ENCODE data around the gene PRKAA1.

PRKAA1 gene

GRCh38 chr5:40798012-40798800, at the start of gene PRKAA1:
Gene PRKAA1, minus strand, starts transcription at chr5:40798374. Its CDS starts 185 bp downstream, at chr5:40798189.
- peak within 1 kb of the TSS; percentile 77 for H3K4me3 ChIP-seq (ENCODE audit: low read depth, low read length)

- H3K4me3 ChIP-seq (ENCODE audit: low read depth, low read length): no peak overlapping the region
Observed at GRCh38 chr5:40847525-40847924, 49.4 kb upstream of the PRKAA1 start.

- H3K4me3 ChIP-seq (ENCODE audit: low read depth, low read length): no peak overlapping the region
Observed at GRCh38 chr5:40846371-40846770, 48.2 kb upstream of the PRKAA1 start.

- H3K4me3 ChIP-seq (ENCODE audit: low read depth, low read length): no peak overlapping the region
Observed at GRCh38 chr5:40844565-40844964, 46.4 kb upstream of the PRKAA1 start.

- no peak overlapping the region for H3K4me3 ChIP-seq (ENCODE audit: low read depth, low read length)
Observed at GRCh38 chr5:40842351-40842750, 44.2 kb upstream of the PRKAA1 start.

GRCh38 chr5:40841068-40841805, 43.1 kb upstream of the PRKAA1 start, which contains the start of gene CARD6:
Gene CARD6, plus strand, starts transcription at chr5:40841367. Its CDS starts 16 bp downstream, at chr5:40841383.
- no peak within 1 kb of the TSS for H3K4me3 ChIP-seq (ENCODE audit: low read depth, low read length)

- no peak overlapping the region for H3K4me3 ChIP-seq (ENCODE audit: low read depth, low read length)
Observed at GRCh38 chr5:40838086-40838485, 39.9 kb upstream of the PRKAA1 start.

GRCh38 chr5:40834849-40835787, 36.9 kb upstream of the PRKAA1 start, which contains the start of gene RPL37:
Gene RPL37, minus strand, starts transcription at chr5:40835222. Its CDS starts 37 bp downstream, at chr5:40835185.
- peak within 1 kb of the TSS; percentile 89 for H3K4me3 ChIP-seq (ENCODE audit: low read depth, low read length)

- H3K4me3 ChIP-seq (ENCODE audit: low read depth, low read length): peak overlapping the region; percentile 89
Observed at GRCh38 chr5:40834391-40834848, 36.2 kb upstream of the PRKAA1 start.

- peak overlapping the region; percentile 89 for H3K4me3 ChIP-seq (ENCODE audit: low read depth, low read length)
Observed at GRCh38 chr5:40833712-40834229, 35.6 kb upstream of the PRKAA1 start.

GRCh38 chr5:40832345-40832744, 34.2 kb upstream of the PRKAA1 start:
- H3K4me3 ChIP-seq (ENCODE audit: low read depth, low read length): no peak overlapping the region

GRCh38 chr5:40831346-40832210, 33.4 kb upstream of the PRKAA1 start:
- H3K4me3 ChIP-seq (ENCODE audit: low read depth, low read length): no peak overlapping the region

GRCh38 chr5:40829748-40830533, 31.8 kb upstream of the PRKAA1 start:
- H3K4me3 ChIP-seq (ENCODE audit: low read depth, low read length): no peak overlapping the region

GRCh38 chr5:40828690-40829661, 30.8 kb upstream of the PRKAA1 start:
- no peak overlapping the region for H3K4me3 ChIP-seq (ENCODE audit: low read depth, low read length)

GRCh38 chr5:40828021-40828631, 30.0 kb upstream of the PRKAA1 start:
- no peak overlapping the region for H3K4me3 ChIP-seq (ENCODE audit: low read depth, low read length)

GRCh38 chr5:40827188-40827977, 29.2 kb upstream of the PRKAA1 start:
- H3K4me3 ChIP-seq (ENCODE audit: low read depth, low read length): no peak overlapping the region
